Hepatocyte (in vitro differentiated cells): ENCODE measurements around the gene DNAH6. TPM values are rescaled to one million over a fixed set of nuclear protein-coding genes. Genes with fewer than 3 reads are reported as not detected.

Experiments used
- DNase-seq: peaks from one replicate; pipeline ENCODE4 v3.0.0-alpha.2; 2016; ENCODE audit warnings: low spot score
- H2AFZ ChIP-seq: fragments of 200-600 bp; sonication (generic); 2 replicates; pipeline ENCODE4 v1.6.0; 2016; ENCODE audit warnings: antibody characterized with exemption, mild to moderate bottlenecking
- H3K27ac ChIP-seq: fragments of 200-600 bp; sonication (generic); 2 replicates; pipeline ENCODE4 v1.5.1; 2016; ENCODE audit warnings: mild to moderate bottlenecking
- H3K27me3 ChIP-seq: fragments of 200-600 bp; sonication (generic); 2 replicates; pipeline ENCODE4 v1.6.1; 2016
- H3K36me3 ChIP-seq: fragments of 200-600 bp; sonication (generic); replicated peaks from 2 replicates; pipeline ENCODE4 v1.5.1; 2016; ENCODE audit warnings: low read depth; ENCODE audit not compliant: insufficient read depth
- H3K4me1 ChIP-seq: fragments of 200-600 bp; sonication (generic); 2 replicates; pipeline ENCODE4 v1.5.1; 2016; ENCODE audit warnings: mild to moderate bottlenecking, moderate library complexity; ENCODE audit not compliant: insufficient read depth
- H3K4me2 ChIP-seq: fragments of 200-600 bp; sonication (generic); 2 replicates; pipeline ENCODE4 v1.6.0; 2016
- H3K4me3 ChIP-seq: fragments of 200-600 bp; sonication (generic); 2 replicates; pipeline ENCODE4 v1.5.1; 2016; ENCODE audit warnings: mild to moderate bottlenecking
- H3K79me2 ChIP-seq: fragments of 200-600 bp; sonication (generic); 2 replicates; pipeline ENCODE4 v1.6.0; 2017; ENCODE audit warnings: mild to moderate bottlenecking
- H3K9me2 ChIP-seq: fragments of 200-600 bp; sonication (generic); replicated peaks from 2 replicates; pipeline ENCODE4 v1.6.0; 2017; ENCODE audit warnings: mild to moderate bottlenecking; ENCODE audit not compliant: insufficient read depth
- H3K9me3 ChIP-seq: fragments of 200-600 bp; sonication (generic); 2 replicates; pipeline ENCODE4 v1.5.1; 2016; ENCODE audit warnings: low read depth, mild to moderate bottlenecking
- H4K20me1 ChIP-seq: fragments of 200-600 bp; sonication (generic); 2 replicates; pipeline ENCODE4 v1.6.0; 2016; ENCODE audit warnings: mild to moderate bottlenecking; ENCODE audit not compliant: insufficient read depth, poor library complexity, severe bottlenecking
- CTCF ChIP-seq: fragments of 200-600 bp; sonication (generic); IDR thresholded peaks from 2 replicates; pipeline ENCODE4 v1.5.1; 2016; ENCODE audit warnings: antibody characterized with exemption, mild to moderate bottlenecking; ENCODE audit not compliant: poor library complexity
- EZH2 ChIP-seq: fragments of 200-600 bp; sonication (generic); IDR thresholded peaks from 2 replicates; pipeline ENCODE4 v1.6.1; 2016; ENCODE audit warnings: antibody characterized with exemption, mild to moderate bottlenecking, borderline replicate concordance
- EZH2phosphoT487 ChIP-seq: fragments of 200-600 bp; sonication (generic); IDR thresholded peaks from one replicate; pipeline ENCODE4 v1.6.1; 2018; ENCODE audit warnings: antibody characterized with exemption, mild to moderate bottlenecking, low read depth, moderate library complexity; ENCODE audit not compliant: unreplicated experiment, severe bottlenecking
- WGBS: methylation state at CpG from one replicate; pipeline ENCODE4 v1.1.6; 2016; ENCODE audit warnings: low lambda C conversion rate; ENCODE audit errors: missing lambda C conversion rate; 5-methylcytosine and 5-hydroxymethylcytosine counted together
- polyA plus RNA-seq: library from polyadenylated mRNA; unstranded; fragments of >200 nt; fragmentation: Nextera tagmentation; extraction: Ambion mirVana; gene quantifications from 2 replicates; pipeline ENCODE4 v1.2.1, GENCODE V29; 2016
- total RNA-seq: library from RNA; depleted of rRNA; stranded (reverse); fragments of >200 nt; gene quantifications from 2 replicates; pipeline ENCODE4 v1.2.3, GENCODE V29; 2014

Gene DNAH6
- total and polyA plus RNA-seq, 2 experiments from 2014 or later, result 1.0 to 1.2 TPM

DNA sequence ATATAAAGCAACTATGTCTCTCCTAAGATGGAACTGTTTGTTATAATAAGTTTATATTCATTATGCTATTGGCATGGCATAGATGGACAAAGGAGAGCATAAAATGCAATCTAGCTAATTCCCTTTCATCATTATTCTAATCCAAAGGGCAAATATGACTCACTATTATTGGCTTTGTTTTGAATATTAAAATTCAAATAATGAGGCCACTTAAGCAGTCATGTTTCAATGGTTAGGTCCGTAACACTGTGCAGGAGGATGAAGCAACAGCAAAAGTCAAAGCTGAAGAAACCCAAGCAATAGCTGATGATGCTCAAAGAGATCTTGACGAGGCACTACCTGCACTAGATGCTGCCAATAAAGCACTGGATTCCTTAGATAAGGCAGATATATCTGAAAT lies 187.5 kb downstream of the DNAH6 start:
- no peaks in the 10 kb centered on the region for H3K27me3 ChIP-seq
- H3K79me2 ChIP-seq, result no peaks in the 10 kb centered on the region
- TF ChIP-seq CTCF (no peak), EZH2phosphoT487 (no peak), EZH2 (no peak)
- no peaks in the 10 kb centered on the region for H3K4me1 ChIP-seq
- H3K9me3 ChIP-seq, result no peaks in the 10 kb centered on the region
- no peaks in the 10 kb centered on the region for H3K36me3 ChIP-seq
- 95% methylated on average over 2 of the region's 2 CpGs for WGBS
- H4K20me1 ChIP-seq, result no peaks in the 10 kb centered on the region
- H3K27ac ChIP-seq, result no peak overlapping the region
- no peak overlapping the region for H2AFZ ChIP-seq
- no peak for DNase-seq
- no peaks in the 10 kb centered on the region for H3K9me2 ChIP-seq
- no peak overlapping the region for H3K4me2 ChIP-seq
- H3K4me3 ChIP-seq, result no peak overlapping the region

DNA sequence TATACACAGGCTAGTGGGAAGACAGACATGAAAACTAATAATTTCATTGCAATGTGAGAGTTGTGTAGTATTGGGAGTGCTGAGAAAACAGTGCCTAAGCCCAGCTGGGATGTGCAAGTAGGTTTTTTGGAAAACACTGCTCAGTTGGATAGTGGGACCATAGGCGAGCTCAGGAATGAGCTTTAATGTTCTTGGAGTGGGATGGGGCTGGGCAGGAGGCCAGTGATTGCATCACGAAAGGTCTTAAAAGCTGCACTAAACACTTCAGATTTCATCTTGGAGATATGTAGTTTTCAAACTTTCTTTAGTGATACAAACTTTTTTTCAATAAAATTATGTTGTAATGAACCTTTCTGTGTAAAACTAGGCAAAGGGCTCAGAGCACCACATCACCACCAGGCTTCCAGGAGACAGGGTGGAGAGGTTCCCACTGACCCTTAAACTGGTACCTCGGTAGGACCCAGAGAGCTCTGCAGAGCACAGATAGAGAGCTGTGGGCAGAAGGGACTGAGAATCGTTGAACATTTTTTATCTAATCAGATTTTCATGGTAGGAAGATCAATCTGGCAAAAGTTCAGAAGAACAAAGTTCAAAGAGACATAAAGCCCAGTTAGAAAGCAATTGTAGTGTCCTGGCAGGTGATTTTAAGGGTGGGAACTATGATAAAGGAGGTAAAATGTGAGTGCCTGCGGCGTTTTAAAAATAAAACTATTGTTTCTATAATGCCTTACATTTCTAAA lies 188.4 kb downstream of the DNAH6 start:
- no peaks in the 10 kb centered on the region for H3K27me3 ChIP-seq
- H3K9me3 ChIP-seq, result no peaks in the 10 kb centered on the region
- H2AFZ ChIP-seq, result no peak overlapping the region
- TF ChIP-seq EZH2phosphoT487 (no peak), EZH2 (no peak), CTCF (no peak)
- no peaks in the 10 kb centered on the region for H4K20me1 ChIP-seq
- H3K4me1 ChIP-seq, result no peaks in the 10 kb centered on the region
- 85% methylated on average over 6 of the region's 6 CpGs for WGBS
- H3K36me3 ChIP-seq, result no peaks in the 10 kb centered on the region
- H3K4me2 ChIP-seq, result no peak overlapping the region
- H3K27ac ChIP-seq, result no peak overlapping the region
- no peak overlapping the region for H3K4me3 ChIP-seq
- no peaks in the 10 kb centered on the region for H3K9me2 ChIP-seq
- no peak for DNase-seq
- no peaks in the 10 kb centered on the region for H3K79me2 ChIP-seq

- Histone ChIP-seq H2AFZ (no peak overlapping the region), H3K27ac (no peak overlapping the region), H3K36me3 (no peaks in the 10 kb centered on the region), H3K9me2 (no peaks in the 10 kb centered on the region), H3K4me1 (no peaks in the 10 kb centered on the region), H3K4me2 (no peak overlapping the region), H3K27me3 (no peaks in the 10 kb centered on the region), H3K9me3 (no peaks in the 10 kb centered on the region), H4K20me1 (no peaks in the 10 kb centered on the region), H3K4me3 (no peak overlapping the region), H3K79me2 (no peaks in the 10 kb centered on the region)
- WGBS, result 81% methylated on average over 2 of the region's 2 CpGs
- DNase-seq, result no peak
- no peak for TF ChIP-seq EZH2
- no peak for TF ChIP-seq CTCF
- TF ChIP-seq EZH2phosphoT487, result no peak
These were observed 189.6 kb downstream of the DNAH6 start for GRCh38 chr2:84705858-84706257.

- H3K4me3 ChIP-seq, result no peak overlapping the region
- H3K27me3 ChIP-seq, result no peaks in the 10 kb centered on the region
- H3K9me2 ChIP-seq, result no peaks in the 10 kb centered on the region
- H3K4me1 ChIP-seq, result no peaks in the 10 kb centered on the region
- DNase-seq, result no peak
- TF ChIP-seq EZH2phosphoT487 (no peak), CTCF (no peak), EZH2 (no peak)
- H4K20me1 ChIP-seq, result no peaks in the 10 kb centered on the region
- no peaks in the 10 kb centered on the region for H3K79me2 ChIP-seq
- H2AFZ ChIP-seq, result no peak overlapping the region
- no peak overlapping the region for H3K4me2 ChIP-seq
- H3K36me3 ChIP-seq, result no peaks in the 10 kb centered on the region
- H3K27ac ChIP-seq, result no peak overlapping the region
- H3K9me3 ChIP-seq, result no peaks in the 10 kb centered on the region
These were observed 192.1 kb downstream of the DNAH6 start for GRCh38 chr2:84708442-84708841.
